Left kidney (tissue), 8 donors: ENCODE measurements around the gene KIF17. TPM values are rescaled to one million over a fixed set of nuclear protein-coding genes. Genes with fewer than 3 reads are reported as not detected.
A peak's percentile ranks its signal among the peaks of the same experiment; 100 is the strongest.

Source experiments
- DNase-seq: peaks from one replicate; pipeline ENCODE4 v3.0.0-alpha.2; 2013
- long read RNA-seq, 8 donors: transcript quantifications; one replicate each; lab custom pipeline, GENCODE V29; 2026
- polyA plus RNA-seq: library from polyadenylated mRNA; unstranded; fragments of 120-200 nt; gene quantifications from one replicate; pipeline ENCODE4 v1.2.1, GENCODE V29; 2013; ENCODE audit not compliant: insufficient read length

Gene KIF17
- polyA plus RNA-seq, result 4.3 TPM
- long read RNA-seq, donor 1, result 0 reads
- long read RNA-seq, donor 2, result 0 reads
- long read RNA-seq, donor 3, result 0 reads
- long read RNA-seq, donor 4, result 0 reads
- long read RNA-seq, donor 5, result 0 reads
- long read RNA-seq, donor 6, partial matches to known transcripts, result 0 of 2 reads
- long read RNA-seq, donor 6, other reads (novel, unspliced or antisense), result 0 of 2 reads
- long read RNA-seq, donor 7, partial matches to known transcripts, result 0 of 1 reads
- long read RNA-seq, donor 7, other reads (novel, unspliced or antisense), result 0 of 1 reads
- long read RNA-seq, donor 8, result 0 reads

GRCh38 chr1:20717452-20718342, at the start of gene KIF17:
KIF17 (minus strand) TSS chr1:20718007; CDS start chr1:20717706, 301 bp downstream.
- DNase-seq, result no peak

- no peak for DNase-seq
Observed at GRCh38 chr1:20767271-20767670, 49.5 kb upstream of the KIF17 start.

- DNase-seq, result no peak
Observed at GRCh38 chr1:20763417-20763816, 45.6 kb upstream of the KIF17 start.

GRCh38 chr1:20760322-20760721, 42.5 kb upstream of the KIF17 start:
- DNase-seq, result no peak

- no peak for DNase-seq
Observed at GRCh38 chr1:20753589-20753988, 35.8 kb upstream of the KIF17 start.

- no peak for DNase-seq
Observed at GRCh38 chr1:20751462-20751990, 33.7 kb upstream of the KIF17 start.

- DNase-seq, result no peak
Observed at GRCh38 chr1:20742671-20743070, 24.9 kb upstream of the KIF17 start.

- no peak for DNase-seq
Observed at GRCh38 chr1:20740781-20741180, 23.0 kb upstream of the KIF17 start.

- DNase-seq, result no peak
Observed at GRCh38 chr1:20739225-20739624, 21.4 kb upstream of the KIF17 start.

- no peak for DNase-seq
Observed at GRCh38 chr1:20735581-20736111, 17.8 kb upstream of the KIF17 start.

- DNase-seq, result no peak
Observed at GRCh38 chr1:20733360-20733975, 15.7 kb upstream of the KIF17 start.

- DNase-seq, result peak; percentile 67
Observed at GRCh38 chr1:20732588-20733359, 15.0 kb upstream of the KIF17 start, which contains the start of gene SH2D5. SH2D5 (minus strand) TSS chr1:20732703; CDS start chr1:20728044, 4,659 bp downstream.

GRCh38 chr1:20732071-20732587, 14.3 kb upstream of the KIF17 start:
- DNase-seq, result peak; percentile 78

GRCh38 chr1:20731057-20731991, 13.5 kb upstream of the KIF17 start:
- no peak for DNase-seq

- DNase-seq, result no peak
Observed at GRCh38 chr1:20730690-20731056, 12.9 kb upstream of the KIF17 start.

GRCh38 chr1:20729990-20730689, 12.3 kb upstream of the KIF17 start:
- DNase-seq, result no peak

GRCh38 chr1:20729155-20729931, 11.5 kb upstream of the KIF17 start:
- no peak for DNase-seq

GRCh38 chr1:20728371-20729154, 10.8 kb upstream of the KIF17 start:
- DNase-seq, result no peak
